GM18520 (cell line): ENCODE results near the gene ACTL6B.

Source experiments
- ATAC-seq: cut with Tn5 transposase; IDR thresholded peaks from one replicate; pipeline ENCODE4 v1.9.1; 2021; ENCODE audit not compliant: unreplicated experiment

Gene ACTL6B

GRCh38 chr7:100627238-100627549 lies 29.1 kb downstream of the ACTL6B start:
- no peak for ATAC-seq

- ATAC-seq: no peak
These were observed 29.6 kb downstream of the ACTL6B start for GRCh38 chr7:100626530-100627237.

GRCh38 chr7:100626055-100626454 lies 30.2 kb downstream of the ACTL6B start:
- ATAC-seq: no peak

GRCh38 chr7:100623951-100624824 lies 32.1 kb downstream of the ACTL6B start:
- no peak for ATAC-seq

- no peak for ATAC-seq
These were observed 34.7 kb downstream of the ACTL6B start for GRCh38 chr7:100621554-100621953.

GRCh38 chr7:100620804-100621203 lies 35.4 kb downstream of the ACTL6B start:
- ATAC-seq: no peak

GRCh38 chr7:100620239-100620638 lies 36.0 kb downstream of the ACTL6B start:
- no peak for ATAC-seq

- ATAC-seq: no peak
These were observed 41.9 kb downstream of the ACTL6B start for GRCh38 chr7:100614308-100614861.

GRCh38 chr7:100613412-100614175 lies 42.7 kb downstream of the ACTL6B start:
- no peak for ATAC-seq

- no peak for ATAC-seq
These were observed 43.4 kb downstream of the ACTL6B start for GRCh38 chr7:100612730-100613390.

- peak; percentile 91 for ATAC-seq
These were observed 44.1 kb downstream of the ACTL6B start, which contains the start of gene MOSPD3 for GRCh38 chr7:100611983-100612729. MOSPD3 (plus strand) TSS chr7:100612540; CDS start chr7:100612792, 252 bp downstream.

- no peak for ATAC-seq
These were observed 46.3 kb downstream of the ACTL6B start for GRCh38 chr7:100609958-100610357.

GRCh38 chr7:100607111-100607510 lies 49.1 kb downstream of the ACTL6B start:
- no peak for ATAC-seq

GRCh38 chr7:100606313-100606712 lies 49.9 kb downstream of the ACTL6B start:
- no peak for ATAC-seq

GRCh38 chr7:100604976-100605911 lies 51.0 kb downstream of the ACTL6B start:
- ATAC-seq: no peak

- ATAC-seq: no peak
These were observed 51.9 kb downstream of the ACTL6B start for GRCh38 chr7:100604028-100604975.

- ATAC-seq: no peak
These were observed 52.6 kb downstream of the ACTL6B start for GRCh38 chr7:100603726-100604027.
